ENCODE data around the gene FGF12.

DNA sequence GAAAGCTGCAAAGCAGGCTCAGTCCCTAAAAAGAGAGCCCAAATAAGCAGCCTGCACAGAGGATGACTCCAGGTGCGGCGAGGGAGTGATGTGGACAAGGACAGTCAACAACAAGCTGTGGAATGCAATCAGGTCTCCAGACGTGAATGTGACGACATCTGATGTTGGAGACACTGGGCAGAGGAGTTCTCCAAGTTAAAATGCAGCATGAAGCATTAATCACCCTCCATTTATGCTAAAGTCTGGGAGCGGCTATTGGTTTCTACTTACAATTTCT is 316.7 kb downstream of the FGF12 start:
- TF ChIP-seq, protein P1, sequence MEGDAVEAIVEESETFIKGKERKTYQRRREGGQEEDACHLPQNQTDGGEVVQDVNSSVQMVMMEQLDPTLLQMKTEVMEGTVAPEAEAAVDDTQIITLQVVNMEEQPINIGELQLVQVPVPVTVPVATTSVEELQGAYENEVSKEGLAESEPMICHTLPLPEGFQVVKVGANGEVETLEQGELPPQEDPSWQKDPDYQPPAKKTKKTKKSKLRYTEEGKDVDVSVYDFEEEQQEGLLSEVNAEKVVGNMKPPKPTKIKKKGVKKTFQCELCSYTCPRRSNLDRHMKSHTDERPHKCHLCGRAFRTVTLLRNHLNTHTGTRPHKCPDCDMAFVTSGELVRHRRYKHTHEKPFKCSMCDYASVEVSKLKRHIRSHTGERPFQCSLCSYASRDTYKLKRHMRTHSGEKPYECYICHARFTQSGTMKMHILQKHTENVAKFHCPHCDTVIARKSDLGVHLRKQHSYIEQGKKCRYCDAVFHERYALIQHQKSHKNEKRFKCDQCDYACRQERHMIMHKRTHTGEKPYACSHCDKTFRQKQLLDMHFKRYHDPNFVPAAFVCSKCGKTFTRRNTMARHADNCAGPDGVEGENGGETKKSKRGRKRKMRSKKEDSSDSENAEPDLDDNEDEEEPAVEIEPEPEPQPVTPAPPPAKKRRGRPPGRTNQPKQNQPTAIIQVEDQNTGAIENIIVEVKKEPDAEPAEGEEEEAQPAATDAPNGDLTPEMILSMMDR (IDR thresholded peaks at IDR 0.05) = no peak
- TF ChIP-seq POLR2AphosphoS5 (IDR thresholded peaks at IDR 0.05) (no peak), POLR2A (IDR thresholded peaks at IDR 0.05) (no peak)

All from breast epithelium (tissue), 3 donors.